HEK293 (cell line): ENCODE results near the gene PRRT1B.

ENCODE experiments used
- BCL11B ChIP-seq: fragments of 450-650 bp; formaldehyde crosslinking; IDR thresholded peaks from 2 replicates; pipeline ENCODE4 v1.5.1; 2016; ENCODE audit warnings: low read depth, missing biosample characterization, missing genetic modification characterization
- HOXD13 ChIP-seq: sonication (generic); formaldehyde crosslinking; IDR thresholded peaks from 2 replicates; pipeline ENCODE4 v1.8.0; 2022; ENCODE audit warnings: missing genetic modification reagents, borderline replicate concordance
- KLF16 ChIP-seq: fragments of 450-650 bp; formaldehyde crosslinking; IDR thresholded peaks from 2 replicates; pipeline ENCODE4 v1.5.1; 2017; ENCODE audit warnings: missing biosample characterization, missing genetic modification characterization
- KLF17 ChIP-seq: fragments of 450-650 bp; formaldehyde crosslinking; IDR thresholded peaks from 2 replicates; pipeline ENCODE4 v1.5.1; 2016; ENCODE audit warnings: missing biosample characterization, missing genetic modification characterization
- KLF8 ChIP-seq: fragments of 450-650 bp; formaldehyde crosslinking; IDR thresholded peaks from 2 replicates; pipeline ENCODE4 v1.5.1; 2016; ENCODE audit warnings: missing biosample characterization, missing genetic modification characterization
- KLF9 ChIP-seq: fragments of 450-650 bp; formaldehyde crosslinking; IDR thresholded peaks from 2 replicates; pipeline ENCODE4 v1.5.1; 2016; ENCODE audit warnings: missing biosample characterization, missing genetic modification characterization, low read depth
- PRDM10 ChIP-seq: fragments of 450-650 bp; formaldehyde crosslinking; IDR thresholded peaks from 2 replicates; pipeline ENCODE4 v1.5.1; 2016; ENCODE audit warnings: missing biosample characterization, missing genetic modification characterization
- SCRT2 ChIP-seq: fragments of 450-650 bp; formaldehyde crosslinking; IDR thresholded peaks from 2 replicates; pipeline ENCODE4 v1.5.1; 2016; ENCODE audit warnings: missing biosample characterization, missing genetic modification characterization
- SP7 ChIP-seq: fragments of 450-650 bp; formaldehyde crosslinking; IDR thresholded peaks from 2 replicates; pipeline ENCODE4 v1.5.1; 2016; ENCODE audit warnings: missing biosample characterization, missing genetic modification characterization
- ZBTB6 ChIP-seq: fragments of 450-650 bp; formaldehyde crosslinking; IDR thresholded peaks from 2 replicates; pipeline ENCODE4 v1.5.1; 2017; ENCODE audit warnings: missing biosample characterization, missing genetic modification characterization
- ZFHX2 ChIP-seq: fragments of 450-650 bp; formaldehyde crosslinking; conservative IDR thresholded peaks from 2 replicates; pipeline ENCODE4 v1.5.1; 2016; ENCODE audit warnings: missing biosample characterization, missing genetic modification characterization
- ZNF23 ChIP-seq: fragments of 450-650 bp; formaldehyde crosslinking; IDR thresholded peaks from 2 replicates; pipeline ENCODE4 v1.5.1; 2016; ENCODE audit warnings: missing biosample characterization, missing genetic modification characterization, borderline replicate concordance
- ZNF266 ChIP-seq: fragments of 450-650 bp; formaldehyde crosslinking; IDR thresholded peaks from 2 replicates; pipeline ENCODE4 v1.5.1; 2016; ENCODE audit warnings: missing biosample characterization, missing genetic modification characterization, low read depth
- ZNF544 ChIP-seq: fragments of 450-650 bp; formaldehyde crosslinking; IDR thresholded peaks from 2 replicates; pipeline ENCODE4 v1.5.0; 2017; ENCODE audit warnings: missing biosample characterization, missing genetic modification characterization
- ZNF596 ChIP-seq: fragments of 450-650 bp; IDR thresholded peaks from 2 replicates; pipeline ENCODE4 v1.5.0; 2018; ENCODE audit warnings: missing biosample characterization, mild to moderate bottlenecking, missing genetic modification characterization, moderate library complexity
- ZNF600 ChIP-seq: fragments of 450-650 bp; formaldehyde crosslinking; IDR thresholded peaks from 2 replicates; pipeline ENCODE4 v1.5.1; 2016; ENCODE audit warnings: missing biosample characterization, missing genetic modification characterization
- ZNF747 ChIP-seq: fragments of 450-650 bp; formaldehyde crosslinking; IDR thresholded peaks from 2 replicates; pipeline ENCODE4 v1.5.1; 2016; ENCODE audit warnings: missing biosample characterization, missing genetic modification characterization
- ZNF830 ChIP-seq: fragments of 450-650 bp; IDR thresholded peaks from 2 replicates; pipeline ENCODE4 v1.5.0; 2018; ENCODE audit warnings: missing biosample characterization, missing genetic modification characterization, low read depth, mild to moderate bottlenecking, moderate library complexity
- ZSCAN23 ChIP-seq: fragments of 450-650 bp; formaldehyde crosslinking; IDR thresholded peaks from 2 replicates; pipeline ENCODE4 v1.5.1; 2016; ENCODE audit warnings: missing biosample characterization, missing genetic modification characterization
- TF ChIP-seq, protein P1 (sequence below): fragments of 450-650 bp; formaldehyde crosslinking; IDR thresholded peaks from 2 replicates; pipeline ENCODE4 v1.5.1; 2016; ENCODE audit warnings: missing biosample characterization, missing genetic modification characterization
- TF ChIP-seq, protein P2 (sequence below): fragments of 450-650 bp; formaldehyde crosslinking; IDR thresholded peaks from 2 replicates; pipeline ENCODE4 v1.5.1; 2016; ENCODE audit warnings: missing biosample characterization, missing genetic modification characterization
- TF ChIP-seq, protein P3 (sequence below): fragments of 450-650 bp; formaldehyde crosslinking; IDR thresholded peaks from 2 replicates; pipeline ENCODE4 v1.5.1; 2016; ENCODE audit warnings: missing biosample characterization, missing genetic modification characterization, low read depth
- TF ChIP-seq, protein P4 (sequence below): fragments of 450-650 bp; formaldehyde crosslinking; IDR thresholded peaks from 2 replicates; pipeline ENCODE4 v1.5.1; 2017; ENCODE audit warnings: missing biosample characterization, missing genetic modification characterization

PRRT1B gene

GRCh38 chr9:131530920-131531832 is 14.1 kb upstream of the PRRT1B start, which contains the start of gene UCK1 (continued):
- no peak for TF ChIP-seq SCRT2 (tag by site-specific recombination)
- no peak for TF ChIP-seq ZNF747 (tag by site-specific recombination)
- no peak for TF ChIP-seq KLF16 (tag by site-specific recombination)
- TF ChIP-seq ZNF266 (tag by site-specific recombination), result no peak
- no peak for TF ChIP-seq ZSCAN23
- no peak for TF ChIP-seq PRDM10 (tag by site-specific recombination)
- TF ChIP-seq ZNF830 (tag by site-specific recombination), result no peak
- peak; percentile 22; the same call in 1 of the 2 replicates for TF ChIP-seq ZFHX2 (tag by site-specific recombination)
- TF ChIP-seq KLF9 (tag by site-specific recombination), result no peak
- no peak for TF ChIP-seq ZNF544
- TF ChIP-seq KLF17, result no peak
- TF ChIP-seq ZNF600 (tag by site-specific recombination), result peak; percentile 61; the same call in 1 of the 2 replicates
- TF ChIP-seq, protein P1, sequence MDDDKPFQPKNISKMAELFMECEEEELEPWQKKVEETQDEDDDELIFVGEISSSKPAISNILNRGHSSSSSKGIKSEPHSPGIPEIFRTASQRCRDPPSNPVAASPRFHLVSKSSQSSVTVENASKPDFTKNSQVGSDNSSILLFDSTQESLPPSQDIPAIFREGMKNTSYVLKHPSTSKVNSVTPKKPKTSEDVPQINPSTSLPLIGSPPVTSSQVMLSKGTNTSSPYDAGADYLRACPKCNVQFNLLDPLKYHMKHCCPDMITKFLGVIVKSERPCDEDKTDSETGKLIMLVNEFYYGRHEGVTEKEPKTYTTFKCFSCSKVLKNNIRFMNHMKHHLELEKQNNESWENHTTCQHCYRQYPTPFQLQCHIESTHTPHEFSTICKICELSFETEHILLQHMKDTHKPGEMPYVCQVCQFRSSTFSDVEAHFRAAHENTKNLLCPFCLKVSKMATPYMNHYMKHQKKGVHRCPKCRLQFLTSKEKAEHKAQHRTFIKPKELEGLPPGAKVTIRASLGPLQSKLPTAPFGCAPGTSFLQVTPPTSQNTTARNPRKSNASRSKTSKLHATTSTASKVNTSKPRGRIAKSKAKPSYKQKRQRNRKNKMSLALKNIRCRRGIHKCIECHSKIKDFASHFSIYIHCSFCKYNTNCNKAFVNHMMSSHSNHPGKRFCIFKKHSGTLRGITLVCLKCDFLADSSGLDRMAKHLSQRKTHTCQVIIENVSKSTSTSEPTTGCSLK (tag by site-specific recombination), result no peak
- TF ChIP-seq ZNF23 (tag by site-specific recombination), result no peak
- TF ChIP-seq KLF8 (tag by site-specific recombination), result peak; percentile 38; the same call in 1 of the 2 replicates
- peak; percentile 28; the same call in 1 of the 2 replicates for TF ChIP-seq SP7
- TF ChIP-seq, protein P2, sequence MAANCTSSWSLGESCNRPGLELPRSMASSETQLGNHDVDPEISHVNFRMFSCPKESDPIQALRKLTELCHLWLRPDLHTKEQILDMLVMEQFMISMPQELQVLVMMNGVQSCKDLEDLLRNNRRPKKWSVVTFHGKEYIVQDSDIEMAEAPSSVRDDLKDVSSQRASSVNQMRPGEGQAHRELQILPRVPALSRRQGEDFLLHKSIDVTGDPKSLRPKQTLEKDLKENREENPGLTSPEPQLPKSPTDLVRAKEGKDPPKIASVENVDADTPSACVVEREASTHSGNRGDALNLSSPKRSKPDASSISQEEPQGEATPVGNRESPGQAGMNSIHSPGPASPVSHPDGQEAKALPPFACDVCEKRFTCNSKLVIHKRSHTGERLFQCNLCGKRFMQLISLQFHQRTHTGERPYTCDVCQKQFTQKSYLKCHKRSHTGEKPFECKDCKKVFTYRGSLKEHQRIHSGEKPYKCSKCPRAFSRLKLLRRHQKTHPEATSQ (tag by site-specific recombination), result no peak
- TF ChIP-seq, protein P3, sequence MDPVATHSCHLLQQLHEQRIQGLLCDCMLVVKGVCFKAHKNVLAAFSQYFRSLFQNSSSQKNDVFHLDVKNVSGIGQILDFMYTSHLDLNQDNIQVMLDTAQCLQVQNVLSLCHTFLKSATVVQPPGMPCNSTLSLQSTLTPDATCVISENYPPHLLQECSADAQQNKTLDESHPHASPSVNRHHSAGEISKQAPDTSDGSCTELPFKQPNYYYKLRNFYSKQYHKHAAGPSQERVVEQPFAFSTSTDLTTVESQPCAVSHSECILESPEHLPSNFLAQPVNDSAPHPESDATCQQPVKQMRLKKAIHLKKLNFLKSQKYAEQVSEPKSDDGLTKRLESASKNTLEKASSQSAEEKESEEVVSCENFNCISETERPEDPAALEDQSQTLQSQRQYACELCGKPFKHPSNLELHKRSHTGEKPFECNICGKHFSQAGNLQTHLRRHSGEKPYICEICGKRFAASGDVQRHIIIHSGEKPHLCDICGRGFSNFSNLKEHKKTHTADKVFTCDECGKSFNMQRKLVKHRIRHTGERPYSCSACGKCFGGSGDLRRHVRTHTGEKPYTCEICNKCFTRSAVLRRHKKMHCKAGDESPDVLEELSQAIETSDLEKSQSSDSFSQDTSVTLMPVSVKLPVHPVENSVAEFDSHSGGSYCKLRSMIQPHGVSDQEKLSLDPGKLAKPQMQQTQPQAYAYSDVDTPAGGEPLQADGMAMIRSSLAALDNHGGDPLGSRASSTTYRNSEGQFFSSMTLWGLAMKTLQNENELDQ (tag by site-specific recombination), result no peak
- TF ChIP-seq ZBTB6, result no peak
- TF ChIP-seq BCL11B (tag by site-specific recombination), result no peak
- TF ChIP-seq ZNF596 (tag by site-specific recombination), result no peak
- TF ChIP-seq, protein P4, sequence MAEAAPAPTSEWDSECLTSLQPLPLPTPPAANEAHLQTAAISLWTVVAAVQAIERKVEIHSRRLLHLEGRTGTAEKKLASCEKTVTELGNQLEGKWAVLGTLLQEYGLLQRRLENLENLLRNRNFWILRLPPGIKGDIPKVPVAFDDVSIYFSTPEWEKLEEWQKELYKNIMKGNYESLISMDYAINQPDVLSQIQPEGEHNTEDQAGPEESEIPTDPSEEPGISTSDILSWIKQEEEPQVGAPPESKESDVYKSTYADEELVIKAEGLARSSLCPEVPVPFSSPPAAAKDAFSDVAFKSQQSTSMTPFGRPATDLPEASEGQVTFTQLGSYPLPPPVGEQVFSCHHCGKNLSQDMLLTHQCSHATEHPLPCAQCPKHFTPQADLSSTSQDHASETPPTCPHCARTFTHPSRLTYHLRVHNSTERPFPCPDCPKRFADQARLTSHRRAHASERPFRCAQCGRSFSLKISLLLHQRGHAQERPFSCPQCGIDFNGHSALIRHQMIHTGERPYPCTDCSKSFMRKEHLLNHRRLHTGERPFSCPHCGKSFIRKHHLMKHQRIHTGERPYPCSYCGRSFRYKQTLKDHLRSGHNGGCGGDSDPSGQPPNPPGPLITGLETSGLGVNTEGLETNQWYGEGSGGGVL (tag by site-specific recombination), result 0 out of 2 replicates have a peak, but pooled peaks have one; percentile 19
- TF ChIP-seq HOXD13 (CRISPR knock-in tag), result no peak
